NCI-H2107 treated with DMSO at 0.1 percent for 48 hours (cell line): Measurements from ENCODE around the gene VWA5A.
"Not testable (repeated sequence)": the region's sequence is repeated elsewhere in the genome, so short reads cannot be mapped to it uniquely, and the experiment has no call there.

Experiments used
- DNase-seq: peaks from one replicate; lab custom pipeline; 2025; ENCODE audit not compliant: unreplicated experiment; lab: John Stamatoyannopoulos, UW

VWA5A gene

DNA sequence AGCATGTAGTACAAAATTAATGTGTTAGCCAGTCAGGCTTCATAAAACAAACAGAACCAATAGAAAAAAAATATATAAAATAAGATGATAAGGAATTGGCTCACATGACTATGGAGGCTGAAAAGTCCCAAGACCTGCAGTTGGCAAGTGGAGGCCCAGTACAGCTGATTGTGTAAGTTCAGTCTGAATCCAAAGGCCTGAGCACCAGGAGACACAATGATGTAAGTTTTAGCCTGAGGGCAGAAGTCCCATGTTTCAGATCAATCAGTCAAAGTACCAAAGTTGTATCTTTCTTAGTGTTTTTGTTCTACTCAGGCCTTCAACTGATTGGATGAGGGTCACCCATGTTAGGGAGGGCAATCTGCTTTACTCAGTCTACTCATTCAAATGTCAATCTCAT is 53.5 kb downstream of the VWA5A start:
- no peak for DNase-seq

DNA sequence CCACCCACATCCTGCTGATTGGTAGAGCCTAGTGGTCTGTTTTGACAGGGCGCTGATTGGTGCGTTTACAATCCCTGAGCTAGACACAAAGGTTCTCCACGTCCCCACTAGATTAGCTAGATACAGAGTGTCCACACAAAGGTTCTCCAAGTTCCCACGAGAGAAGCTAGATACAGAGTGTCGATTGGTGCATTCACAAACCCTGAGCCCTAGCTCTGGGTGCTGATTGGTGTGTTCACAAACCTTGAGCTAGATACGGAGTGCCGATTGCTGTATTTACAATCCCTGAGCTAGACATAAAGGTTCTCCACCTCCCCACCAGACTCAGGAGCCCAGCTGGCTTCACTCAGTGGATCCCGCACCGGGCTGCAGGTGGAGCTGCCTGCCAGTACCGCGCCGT is 55.1 kb downstream of the VWA5A start:
- DNase-seq, result not testable (repeated sequence)

DNA sequence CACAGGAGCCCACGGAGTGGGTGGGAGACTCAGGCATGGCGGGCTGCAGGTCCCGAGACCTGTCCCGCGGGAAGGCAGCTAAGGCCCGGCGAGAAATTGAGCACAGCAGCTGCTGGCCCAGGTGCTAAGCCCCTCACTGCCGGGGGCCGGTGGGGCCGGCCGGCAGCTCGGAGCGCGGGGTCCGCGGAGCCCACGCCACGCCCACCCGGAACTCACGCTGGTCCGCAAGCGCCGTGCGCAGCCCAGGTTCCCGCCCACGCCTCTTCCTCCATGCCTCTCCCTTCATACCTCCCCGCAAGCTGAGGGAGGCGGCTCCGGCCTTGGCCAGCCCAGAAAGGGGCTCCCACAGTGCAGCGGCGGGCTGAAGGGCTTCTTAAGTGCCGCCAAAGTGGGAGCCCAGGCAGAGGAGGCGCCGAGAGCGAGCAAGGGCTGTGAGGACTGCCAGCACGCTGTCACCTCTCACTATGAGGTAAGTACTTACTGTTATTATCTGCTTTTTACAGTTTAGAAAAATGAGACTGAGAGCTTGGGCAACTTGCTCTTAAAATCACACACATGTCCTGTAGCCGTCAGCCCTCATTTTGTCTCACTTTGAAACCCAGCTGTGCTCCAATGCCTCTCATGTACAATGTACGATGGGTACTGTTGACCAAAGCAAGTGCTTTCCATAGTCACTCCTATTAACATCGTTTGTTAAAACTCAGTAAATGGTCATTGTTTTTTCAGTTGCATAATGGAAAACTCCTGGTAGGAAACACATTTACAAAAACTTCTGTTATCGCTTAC is 55.7 kb downstream of the VWA5A start:
- no peak for DNase-seq

- DNase-seq, result no peak
Observed at GRCh38 chr11:124172101-124172500, 56.9 kb downstream of the VWA5A start.

DNA sequence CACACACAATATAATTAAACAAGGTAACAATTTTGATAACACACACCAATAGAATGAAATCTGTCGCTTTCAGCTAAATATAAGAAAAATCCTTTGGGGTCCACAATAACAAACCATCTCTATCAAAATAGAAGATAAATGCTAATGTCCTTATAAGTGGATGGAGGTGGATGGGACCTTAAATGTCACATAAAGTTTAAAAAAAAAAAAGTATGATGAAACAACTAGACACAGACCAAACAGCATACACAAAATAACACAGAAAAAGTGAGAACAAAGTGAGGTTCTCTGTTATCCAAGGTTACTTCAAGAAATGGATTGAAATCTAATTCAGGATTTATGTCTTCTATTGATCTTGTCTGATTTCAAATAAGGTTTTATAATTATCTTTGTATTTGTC is 57.3 kb downstream of the VWA5A start:
- no peak for DNase-seq

- no peak for DNase-seq
Observed at GRCh38 chr11:124174001-124174583, 58.8 kb downstream of the VWA5A start.

GRCh38 chr11:124176925-124177715 is 61.9 kb downstream of the VWA5A start:
- no peak for DNase-seq

GRCh38 chr11:124179310-124179709 is 64.1 kb downstream of the VWA5A start:
- no peak for DNase-seq

- no peak for DNase-seq
Observed at GRCh38 chr11:124183068-124183467, 67.8 kb downstream of the VWA5A start, which contains the start of gene OR10D3. TSS of gene OR10D3 (plus strand) at chr11:124183345. CDS start at chr11:124185270, 1,925 bp downstream.

- no peak for DNase-seq
Observed at GRCh38 chr11:124190298-124191139, 75.3 kb downstream of the VWA5A start.

DNA sequence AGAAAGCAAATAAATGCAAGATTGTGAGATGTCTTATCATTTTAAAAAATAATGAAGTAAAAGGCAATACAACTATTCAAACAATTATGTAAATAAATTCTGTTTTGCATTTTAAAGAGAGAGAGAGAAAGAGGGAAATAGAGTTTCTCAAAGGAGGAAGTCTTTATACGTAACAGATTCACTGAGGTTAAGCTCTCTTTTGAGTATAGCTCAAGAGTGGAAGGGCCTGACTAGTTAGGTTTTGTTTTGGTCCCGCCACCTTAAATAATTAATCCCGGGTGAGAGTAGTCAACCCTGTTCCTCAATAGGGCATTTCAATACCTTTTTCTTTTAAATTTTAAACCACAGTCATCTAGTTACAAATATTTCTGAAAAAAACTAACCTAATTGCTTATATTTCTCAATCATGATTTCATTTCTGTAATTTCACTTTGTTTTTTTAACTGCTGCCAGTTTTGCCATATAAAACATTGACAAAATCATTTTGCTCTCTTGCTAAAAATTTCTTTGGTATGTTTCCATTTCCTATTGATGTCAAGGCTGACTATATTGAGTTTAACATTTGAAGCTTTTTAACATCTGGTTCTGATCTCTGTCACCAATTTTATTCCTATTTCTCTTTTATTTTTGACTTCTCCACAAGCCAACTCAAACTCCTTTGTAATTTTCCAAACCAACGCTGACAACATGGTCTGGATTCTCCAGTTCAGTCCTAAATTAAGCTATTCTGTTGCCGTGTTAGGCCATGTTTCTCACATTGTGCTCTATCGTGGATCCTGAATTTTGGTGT is 78.2 kb downstream of the VWA5A start:
- no peak for DNase-seq

GRCh38 chr11:124194293-124195188 is 79.3 kb downstream of the VWA5A start:
- no peak for DNase-seq

DNA sequence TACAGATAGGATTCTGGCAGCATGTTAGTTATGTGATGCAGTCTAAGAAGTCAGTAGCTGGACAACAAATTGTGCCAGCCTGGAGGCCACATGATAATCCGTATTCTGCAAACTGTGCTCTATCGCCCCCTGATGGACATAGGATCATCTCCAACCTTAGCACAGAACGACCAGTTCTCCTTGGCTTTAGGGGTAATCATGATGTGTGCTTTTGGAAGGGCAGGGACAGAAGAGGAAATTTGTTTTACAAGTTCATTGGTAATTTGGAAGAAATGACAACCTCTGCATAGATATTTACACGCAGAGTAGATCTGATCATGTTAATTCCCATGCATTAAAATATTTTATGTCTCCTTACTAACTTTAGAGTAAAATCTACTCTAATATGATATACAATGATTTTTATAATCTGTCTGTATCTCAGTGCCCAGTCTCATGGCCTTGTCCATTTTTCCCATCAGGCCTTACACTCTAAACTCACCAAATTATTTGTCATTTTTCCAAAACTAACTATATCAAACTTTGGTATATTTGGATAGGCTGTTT is 80.0 kb downstream of the VWA5A start:
- DNase-seq, result no peak
